Renal pelvis (tissue), 4 donors: ENCODE measurements around the gene WDR74. TPM values are rescaled to one million over a fixed set of nuclear protein-coding genes. Genes with fewer than 3 reads are reported as not detected.
"Not testable (repeated sequence)": the region's sequence is repeated elsewhere in the genome, so short reads cannot be mapped to it uniquely, and the experiment has no call there.

Source experiments
- DNase-seq: peaks from one replicate; pipeline ENCODE4 v3.0.0-alpha.2; 2013
- polyA plus RNA-seq, 3 donors: library from polyadenylated mRNA; unstranded; fragments of 120-200 nt; gene quantifications; one replicate each; pipeline ENCODE4 v1.2.1, GENCODE V29; 2013; ENCODE audit not compliant: insufficient read length in 3 of 3

The WDR74 gene
- polyA plus RNA-seq, 3 donors: 38.1 to 49.6 (median 47.0) TPM

- no peak for DNase-seq
Observed at GRCh38 chr11:62844154-62844553, 4.8 kb upstream of the WDR74 start.

- DNase-seq: no peak
Observed at GRCh38 chr11:62843466-62843865, 4.1 kb upstream of the WDR74 start.

GRCh38 chr11:62842891-62843290 is 3.5 kb upstream of the WDR74 start:
- not testable (repeated sequence) for DNase-seq

GRCh38 chr11:62842171-62842741 is 2.9 kb upstream of the WDR74 start:
- peak; percentile 29 for DNase-seq

- DNase-seq: peak; percentile 96
Observed at GRCh38 chr11:62841361-62842170, 2.2 kb upstream of the WDR74 start.

GRCh38 chr11:62840721-62841360 is 1.5 kb upstream of the WDR74 start:
- DNase-seq: peak; percentile 71

GRCh38 chr11:62835336-62835735 is 4.1 kb downstream of the WDR74 start:
- DNase-seq: no peak

GRCh38 chr11:62832336-62833234 is 6.8 kb downstream of the WDR74 start, which contains the start of gene TEX54:
Gene TEX54, minus strand, starts transcription at chr11:62832841.
- DNase-seq: no peak

GRCh38 chr11:62831520-62832335 is 7.7 kb downstream of the WDR74 start, which contains the start of gene STX5:
Gene STX5, minus strand, starts transcription at chr11:62832051. Its CDS starts 808 bp downstream, at chr11:62831243.
- peak; percentile 99 for DNase-seq

GRCh38 chr11:62830904-62831519 is 8.4 kb downstream of the WDR74 start:
- peak; percentile 77 for DNase-seq

- DNase-seq: not testable (repeated sequence)
Observed at GRCh38 chr11:62828130-62828529, 11.3 kb downstream of the WDR74 start.

GRCh38 chr11:62823677-62824076 is 15.7 kb downstream of the WDR74 start:
- no peak for DNase-seq

- DNase-seq: no peak
Observed at GRCh38 chr11:62817129-62817528, 22.3 kb downstream of the WDR74 start.

GRCh38 chr11:62816557-62816956 is 22.8 kb downstream of the WDR74 start:
- no peak for DNase-seq

GRCh38 chr11:62811659-62812058 is 27.7 kb downstream of the WDR74 start:
- no peak for DNase-seq

- DNase-seq: no peak
Observed at GRCh38 chr11:62810748-62811147, 28.6 kb downstream of the WDR74 start.

- no peak for DNase-seq
Observed at GRCh38 chr11:62806611-62807121, 32.7 kb downstream of the WDR74 start.

- DNase-seq: no peak
Observed at GRCh38 chr11:62805961-62806441, 33.4 kb downstream of the WDR74 start.

- DNase-seq: peak; percentile 94
Observed at GRCh38 chr11:62805076-62805892, 34.1 kb downstream of the WDR74 start, which contains the start of gene NXF1. Gene NXF1, minus strand, starts transcription at chr11:62805440. Its CDS starts 84 bp downstream, at chr11:62805356.
